Uterus (tissue), 2 donors: Measurements from ENCODE around the gene IQSEC3.

Experiments
- CTCF ChIP-seq, 4 experiments: fragments of 200-600 bp in 2 of 4; fragments of 450-650 bp in 2 of 4; sonication (generic) in 2 of 4; IDR thresholded peaks; one replicate each; pipeline ENCODE4 v1.5.1; 2016 to 2019; ENCODE audit warnings: antibody characterized with exemption in 4 of 4, mild to moderate bottlenecking in 2 of 4, moderate library complexity in 1 of 4
- POLR2A ChIP-seq, 2 donors: fragments of 450-650 bp; IDR thresholded peaks; one replicate each; pipeline ENCODE4 v1.6.1; 2016; ENCODE audit warnings: antibody characterized with exemption in 2 of 2, mild to moderate bottlenecking in 1 of 2, moderate library complexity in 1 of 2

- no peak for TF ChIP-seq CTCF (IDR thresholded peaks at IDR 0.05)
- TF ChIP-seq POLR2A (IDR thresholded peaks at IDR 0.05) = no peak
Measured at GRCh38 chr12:165862-166368, 99.3 kb downstream of the IQSEC3 start.
